Loucy (cell line): ENCODE measurements around the gene ASIC2.

Experiments
- H2AFZ ChIP-seq: fragments of 200-600 bp; sonication (generic); 2 replicates; pipeline ENCODE4 v1.6.0; 2016; ENCODE audit warnings: antibody characterized with exemption, mild to moderate bottlenecking, low read length, moderate library complexity
- H3F3A ChIP-seq: fragments of 200-600 bp; 2 replicates; pipeline ENCODE4 v1.6.0; 2016; ENCODE audit warnings: antibody characterized with exemption, low read depth, mild to moderate bottlenecking
- H3K27me3 ChIP-seq: fragments of 200-600 bp; sonication (generic); 2 replicates; pipeline ENCODE4 v1.6.1; 2014; ENCODE audit warnings: low read length, mild to moderate bottlenecking; ENCODE audit not compliant: insufficient read depth, poor library complexity, severe bottlenecking
- H3K36me3 ChIP-seq: fragments of 200-600 bp; sonication (generic); 2 replicates; pipeline ENCODE4 v1.6.1; 2016; ENCODE audit warnings: low read length; ENCODE audit not compliant: insufficient read depth
- H3K4me1 ChIP-seq: fragments of 200-600 bp; sonication (generic); 2 replicates; pipeline ENCODE4 v1.5.1; 2014; ENCODE audit warnings: low read length, mild to moderate bottlenecking; ENCODE audit not compliant: insufficient read depth, poor library complexity, severe bottlenecking
- H3K4me2 ChIP-seq: fragments of 200-600 bp; sonication (generic); 2 replicates; pipeline ENCODE4 v1.6.0; 2014; ENCODE audit warnings: antibody characterized with exemption, low read length, low read depth, mild to moderate bottlenecking; ENCODE audit not compliant: poor library complexity, severe bottlenecking
- H3K4me3 ChIP-seq: fragments of 200-600 bp; sonication (generic); 2 replicates; pipeline ENCODE4 v1.5.1; 2014; ENCODE audit warnings: low read length, mild to moderate bottlenecking, mixed read lengths; ENCODE audit not compliant: poor library complexity, severe bottlenecking
- H3K79me2 ChIP-seq: fragments of 200-600 bp; sonication (generic); 2 replicates; pipeline ENCODE4 v1.6.1; 2014; ENCODE audit warnings: low read length; ENCODE audit not compliant: insufficient read depth
- H3K9ac ChIP-seq: fragments of 200-600 bp; sonication (generic); 2 replicates; pipeline ENCODE4 v1.6.0; 2014; ENCODE audit warnings: mild to moderate bottlenecking, low read depth, low read length, moderate library complexity; ENCODE audit not compliant: poor library complexity, severe bottlenecking
- H3K9me2 ChIP-seq: fragments of 200-600 bp; sonication (generic); replicated peaks from 2 replicates; pipeline ENCODE4 v1.6.1; 2016; ENCODE audit warnings: low read depth, low read length, mixed read lengths
- H3K9me3 ChIP-seq: fragments of 200-600 bp; sonication (generic); 2 replicates; pipeline ENCODE4 v1.6.1; 2014; ENCODE audit warnings: mild to moderate bottlenecking, antibody characterized with exemption, low read length, low read depth; ENCODE audit not compliant: insufficient read depth
- H4K20me1 ChIP-seq: fragments of 200-600 bp; sonication (generic); 2 replicates; pipeline ENCODE4 v1.6.0; 2014; ENCODE audit warnings: antibody characterized with exemption, low read length, mild to moderate bottlenecking; ENCODE audit not compliant: insufficient read depth, poor library complexity, severe bottlenecking
- EZH2phosphoT487 ChIP-seq: fragments of 200-600 bp; IDR thresholded peaks from 2 replicates; pipeline ENCODE4 v1.6.1; 2018; ENCODE audit warnings: antibody characterized with exemption, mild to moderate bottlenecking, moderate library complexity, borderline replicate concordance
- TF ChIP-seq, protein P1 (sequence below): fragments of 200-600 bp; sonication (generic); conservative IDR thresholded peaks from 2 replicates; pipeline ENCODE4 v1.5.1; 2014; ENCODE audit warnings: mild to moderate bottlenecking, antibody characterized with exemption, low read length

The ASIC2 gene

DNA sequence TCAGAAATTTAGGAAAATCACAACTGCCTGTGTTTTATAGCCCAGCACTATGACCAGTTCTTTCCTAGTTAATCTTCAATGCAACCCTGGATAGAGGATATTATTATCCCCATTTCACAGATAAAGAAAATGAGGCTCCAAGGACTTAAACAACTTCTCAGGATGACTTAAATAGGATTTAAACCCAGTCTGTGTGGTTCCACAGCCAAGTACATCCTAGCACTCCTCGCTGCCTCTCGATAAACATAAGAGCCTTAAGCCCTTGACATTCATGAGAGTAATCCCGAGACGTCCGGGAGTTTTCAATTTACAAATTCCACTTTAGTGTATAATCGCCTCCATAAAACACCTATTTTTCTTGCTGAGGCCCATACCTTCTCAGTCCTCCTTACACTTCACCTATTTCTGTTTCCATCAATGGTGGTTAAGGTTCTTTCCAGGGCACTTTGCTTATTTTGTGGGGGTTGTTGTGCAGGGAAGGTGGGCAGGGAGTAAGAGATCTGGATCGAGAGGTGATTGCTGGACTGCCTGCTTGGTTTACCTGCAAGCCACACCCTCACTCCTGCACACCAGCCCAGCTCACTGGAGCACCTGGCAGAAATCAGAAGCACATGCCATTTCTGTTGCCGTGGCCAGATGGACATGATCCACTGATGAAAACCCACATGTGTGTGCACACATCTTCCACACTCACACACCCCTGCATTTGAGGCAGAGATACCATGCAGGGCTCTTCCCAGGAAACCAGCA, 50.5 kb downstream of the ASIC2 start:
- Histone ChIP-seq H3K27me3 (no peaks in the 10 kb centered on the region), H3K9ac (no peak overlapping the region)

DNA sequence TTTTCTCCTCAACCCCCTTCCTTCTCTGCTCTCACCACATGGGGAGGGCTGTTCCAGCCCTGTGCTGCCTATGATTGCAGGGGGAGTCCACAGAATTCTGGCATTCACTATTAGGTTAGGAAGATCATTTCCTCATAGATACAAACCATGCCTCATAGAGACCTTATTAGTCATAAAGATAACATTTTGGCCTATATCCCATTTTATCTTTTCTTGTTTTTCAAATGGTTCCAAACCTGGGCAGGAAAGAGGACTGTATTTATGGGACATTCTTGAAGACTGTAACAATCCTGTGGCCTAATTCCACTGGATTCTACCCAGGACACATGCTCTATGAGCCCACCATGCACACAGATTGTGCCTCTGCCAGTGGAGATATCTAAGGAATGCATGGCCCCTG, 51.7 kb downstream of the ASIC2 start:
- H3K4me1 ChIP-seq, result no peaks in the 10 kb centered on the region
- no peaks in the 10 kb centered on the region; the same call in 1 of the 2 replicates for H3K9me3 ChIP-seq
- H2AFZ ChIP-seq, result no peak overlapping the region
- H3K4me2 ChIP-seq, result no peak overlapping the region
- H3K9me2 ChIP-seq, result no peaks in the 10 kb centered on the region
- H3K4me3 ChIP-seq, result no peak overlapping the region
- no peaks in the 10 kb centered on the region for H3F3A ChIP-seq
- H3K27me3 ChIP-seq, result no peaks in the 10 kb centered on the region
- H3K36me3 ChIP-seq, result no peaks in the 10 kb centered on the region
- H3K79me2 ChIP-seq, result no peaks in the 10 kb centered on the region
- H3K9ac ChIP-seq, result no peak overlapping the region
- no peaks in the 10 kb centered on the region for H4K20me1 ChIP-seq
- TF ChIP-seq EZH2phosphoT487, result no peak
- TF ChIP-seq, protein P1, sequence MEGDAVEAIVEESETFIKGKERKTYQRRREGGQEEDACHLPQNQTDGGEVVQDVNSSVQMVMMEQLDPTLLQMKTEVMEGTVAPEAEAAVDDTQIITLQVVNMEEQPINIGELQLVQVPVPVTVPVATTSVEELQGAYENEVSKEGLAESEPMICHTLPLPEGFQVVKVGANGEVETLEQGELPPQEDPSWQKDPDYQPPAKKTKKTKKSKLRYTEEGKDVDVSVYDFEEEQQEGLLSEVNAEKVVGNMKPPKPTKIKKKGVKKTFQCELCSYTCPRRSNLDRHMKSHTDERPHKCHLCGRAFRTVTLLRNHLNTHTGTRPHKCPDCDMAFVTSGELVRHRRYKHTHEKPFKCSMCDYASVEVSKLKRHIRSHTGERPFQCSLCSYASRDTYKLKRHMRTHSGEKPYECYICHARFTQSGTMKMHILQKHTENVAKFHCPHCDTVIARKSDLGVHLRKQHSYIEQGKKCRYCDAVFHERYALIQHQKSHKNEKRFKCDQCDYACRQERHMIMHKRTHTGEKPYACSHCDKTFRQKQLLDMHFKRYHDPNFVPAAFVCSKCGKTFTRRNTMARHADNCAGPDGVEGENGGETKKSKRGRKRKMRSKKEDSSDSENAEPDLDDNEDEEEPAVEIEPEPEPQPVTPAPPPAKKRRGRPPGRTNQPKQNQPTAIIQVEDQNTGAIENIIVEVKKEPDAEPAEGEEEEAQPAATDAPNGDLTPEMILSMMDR, result no peak

More for the DNA sequence above, 50.5 kb downstream of the ASIC2 start:
- H3F3A ChIP-seq, result no peaks in the 10 kb centered on the region
- no peaks in the 10 kb centered on the region for H3K36me3 ChIP-seq
- H3K4me1 ChIP-seq, result no peaks in the 10 kb centered on the region
- TF ChIP-seq, protein P1, result no peak
- TF ChIP-seq EZH2phosphoT487, result no peak
- H3K4me2 ChIP-seq, result no peak overlapping the region
- no peaks in the 10 kb centered on the region for H3K79me2 ChIP-seq
- H4K20me1 ChIP-seq, result no peaks in the 10 kb centered on the region
- no peak overlapping the region for H2AFZ ChIP-seq
- no peaks in the 10 kb centered on the region; the same call in 1 of the 2 replicates for H3K9me3 ChIP-seq
- no peak overlapping the region for H3K4me3 ChIP-seq
- no peaks in the 10 kb centered on the region for H3K9me2 ChIP-seq

DNA sequence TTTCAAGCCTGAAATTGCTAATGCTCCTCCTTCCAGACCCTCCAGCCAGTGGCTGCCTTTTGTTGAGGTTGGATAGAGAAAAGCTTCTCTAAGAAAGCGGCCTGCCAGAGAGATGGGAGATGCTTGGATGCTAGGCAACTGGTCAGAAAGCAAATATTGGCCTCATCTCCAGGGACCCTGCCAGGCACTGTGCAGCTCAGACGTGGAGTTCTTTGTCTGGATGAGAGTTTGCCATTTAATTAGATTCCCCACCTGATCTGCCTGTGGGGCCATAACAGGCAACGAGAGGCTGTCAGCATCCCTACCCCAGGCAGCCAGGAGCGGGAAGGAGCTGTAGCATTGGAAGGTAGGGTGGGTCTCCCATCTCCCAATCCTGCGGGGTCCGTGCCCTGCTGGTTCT, 52.7 kb downstream of the ASIC2 start:
- TF ChIP-seq, protein P1, result no peak
- TF ChIP-seq EZH2phosphoT487, result no peak
- no peaks in the 10 kb centered on the region for H3K9me2 ChIP-seq
- no peaks in the 10 kb centered on the region for H4K20me1 ChIP-seq
- H3K9ac ChIP-seq, result no peak overlapping the region
- no peak overlapping the region for H2AFZ ChIP-seq
- H3K36me3 ChIP-seq, result no peaks in the 10 kb centered on the region
- no peaks in the 10 kb centered on the region for H3K27me3 ChIP-seq
- H3F3A ChIP-seq, result no peaks in the 10 kb centered on the region
- no peak overlapping the region for H3K4me3 ChIP-seq
- no peaks in the 10 kb centered on the region for H3K79me2 ChIP-seq
- no peaks in the 10 kb centered on the region for H3K9me3 ChIP-seq
- H3K4me2 ChIP-seq, result no peak overlapping the region
- H3K4me1 ChIP-seq, result no peaks in the 10 kb centered on the region
